ENCODE results near the gene SLCO2A1.
A peak's percentile ranks its signal among the peaks of the same experiment; 100 is the strongest.

SLCO2A1 gene

GRCh38 chr3:133943639-133944141, 86.0 kb downstream of the SLCO2A1 start:
- TF ChIP-seq POLR2A (IDR thresholded peaks at IDR 0.05; ENCODE audit: low read depth, low read length): no peak
- peak; percentile 51 for DNase-seq (ENCODE audit: insufficient read length, low spot score)
- no peak for FAIRE-seq

- no peak for TF ChIP-seq POLR2A (IDR thresholded peaks at IDR 0.05; ENCODE audit: low read depth, low read length)
- no peak for DNase-seq (ENCODE audit: insufficient read length, low spot score)
- FAIRE-seq: no peak
These were observed 86.6 kb downstream of the SLCO2A1 start for GRCh38 chr3:133943031-133943535.

- FAIRE-seq (no peak), DNase-seq (ENCODE audit: insufficient read length, low spot score) (no peak)
- no peak for TF ChIP-seq POLR2A (IDR thresholded peaks at IDR 0.05; ENCODE audit: low read depth, low read length)
These were observed 88.3 kb downstream of the SLCO2A1 start for GRCh38 chr3:133941415-133941821.

- no peak for FAIRE-seq
- DNase-seq (ENCODE audit: insufficient read length, low spot score): no peak
These were observed 89.2 kb downstream of the SLCO2A1 start for GRCh38 chr3:133940536-133940935.

GRCh38 chr3:133939463-133939835, 90.3 kb downstream of the SLCO2A1 start:
- no peak for DNase-seq (ENCODE audit: insufficient read length, low spot score)
- FAIRE-seq: no peak
- no peak for TF ChIP-seq POLR2A (IDR thresholded peaks at IDR 0.05; ENCODE audit: low read depth, low read length)

More at GRCh38 chr3:133940536-133940935, 89.2 kb downstream of the SLCO2A1 start:
- TF ChIP-seq POLR2A (IDR thresholded peaks at IDR 0.05; ENCODE audit: low read depth, low read length): no peak

- TF ChIP-seq POLR2A (IDR thresholded peaks at IDR 0.05; ENCODE audit: low read depth, low read length): no peak
- no peak for FAIRE-seq
- DNase-seq (ENCODE audit: insufficient read length, low spot score): no peak
These were observed 90.8 kb downstream of the SLCO2A1 start for GRCh38 chr3:133938770-133939462.

- no peak for DNase-seq (ENCODE audit: insufficient read length, low spot score)
- TF ChIP-seq POLR2A (IDR thresholded peaks at IDR 0.05; ENCODE audit: low read depth, low read length): no peak
- FAIRE-seq: no peak
These were observed 91.7 kb downstream of the SLCO2A1 start for GRCh38 chr3:133937756-133938601.

GRCh38 chr3:133937061-133937686, 92.6 kb downstream of the SLCO2A1 start:
- FAIRE-seq (no peak), DNase-seq (ENCODE audit: insufficient read length, low spot score) (no peak)
- TF ChIP-seq POLR2A (IDR thresholded peaks at IDR 0.05; ENCODE audit: low read depth, low read length): no peak

- TF ChIP-seq POLR2A (IDR thresholded peaks at IDR 0.05; ENCODE audit: low read depth, low read length): no peak
- DNase-seq (ENCODE audit: insufficient read length, low spot score) (no peak), FAIRE-seq (no peak)
These were observed 93.6 kb downstream of the SLCO2A1 start for GRCh38 chr3:133935843-133936769.

- TF ChIP-seq POLR2A (IDR thresholded peaks at IDR 0.05; ENCODE audit: low read depth, low read length): no peak
- no peak for DNase-seq (ENCODE audit: insufficient read length, low spot score)
- FAIRE-seq: no peak
These were observed 94.5 kb downstream of the SLCO2A1 start for GRCh38 chr3:133934996-133935842.

GRCh38 chr3:133934073-133934970, 95.4 kb downstream of the SLCO2A1 start:
- no peak for FAIRE-seq
- TF ChIP-seq POLR2A (IDR thresholded peaks at IDR 0.05; ENCODE audit: low read depth, low read length): no peak
- no peak for DNase-seq (ENCODE audit: insufficient read length, low spot score)
